Measurements from ENCODE around the gene TEX54.
"Not testable (repeated sequence)": the region's sequence is repeated elsewhere in the genome, so short reads cannot be mapped to it uniquely, and the experiment has no call there.

TEX54 gene

GRCh38 chr11:62832336-62833234, at the start of gene TEX54:
Gene TEX54, minus strand, starts transcription at chr11:62832841.
- DNase-seq: no peak

- no peak for DNase-seq
Observed at GRCh38 chr11:62882431-62882749, 49.7 kb upstream of the TEX54 start.

DNA sequence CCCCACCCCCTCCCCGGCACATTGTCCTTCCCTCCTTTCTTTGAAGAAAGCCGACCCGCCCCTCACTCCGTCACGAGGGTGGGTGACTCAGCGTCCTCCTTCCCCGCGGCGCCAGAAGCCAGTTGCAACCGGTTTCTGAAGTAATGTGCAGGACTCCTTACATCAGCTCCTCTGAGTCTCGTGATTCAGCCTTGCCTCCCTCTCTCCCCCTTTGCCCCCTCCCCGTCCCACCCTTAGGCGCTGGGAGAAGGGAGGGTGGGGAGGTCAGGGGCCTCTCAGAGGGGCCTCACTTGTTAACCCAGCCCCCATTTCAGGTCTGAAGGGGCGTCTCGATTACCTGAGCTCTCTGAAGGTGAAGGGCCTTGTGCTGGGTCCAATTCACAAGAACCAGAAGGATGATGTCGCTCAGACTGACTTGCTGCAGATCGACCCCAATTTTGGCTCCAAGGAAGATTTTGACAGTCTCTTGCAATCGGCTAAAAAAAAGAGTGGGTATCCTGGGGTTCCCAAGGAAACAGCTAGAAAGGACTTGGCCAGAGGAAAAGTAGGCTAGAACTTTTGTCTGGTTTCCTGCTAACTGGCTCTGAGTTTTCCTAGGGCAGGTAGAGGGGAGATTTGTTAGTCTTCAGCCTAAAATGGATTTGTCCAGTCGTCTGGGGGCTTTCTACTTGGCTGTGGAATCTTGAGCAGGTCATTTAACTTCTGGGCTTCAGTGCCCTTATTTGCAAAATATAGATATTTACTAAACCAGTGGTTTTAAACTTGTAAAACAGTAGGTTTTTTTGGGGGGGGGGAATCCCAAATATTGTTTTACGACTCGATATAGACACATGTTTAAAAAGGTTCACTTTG, 49.2 kb upstream of the TEX54 start:
- peak; percentile 85 to 97 (median 90) for DNase-seq

DNA sequence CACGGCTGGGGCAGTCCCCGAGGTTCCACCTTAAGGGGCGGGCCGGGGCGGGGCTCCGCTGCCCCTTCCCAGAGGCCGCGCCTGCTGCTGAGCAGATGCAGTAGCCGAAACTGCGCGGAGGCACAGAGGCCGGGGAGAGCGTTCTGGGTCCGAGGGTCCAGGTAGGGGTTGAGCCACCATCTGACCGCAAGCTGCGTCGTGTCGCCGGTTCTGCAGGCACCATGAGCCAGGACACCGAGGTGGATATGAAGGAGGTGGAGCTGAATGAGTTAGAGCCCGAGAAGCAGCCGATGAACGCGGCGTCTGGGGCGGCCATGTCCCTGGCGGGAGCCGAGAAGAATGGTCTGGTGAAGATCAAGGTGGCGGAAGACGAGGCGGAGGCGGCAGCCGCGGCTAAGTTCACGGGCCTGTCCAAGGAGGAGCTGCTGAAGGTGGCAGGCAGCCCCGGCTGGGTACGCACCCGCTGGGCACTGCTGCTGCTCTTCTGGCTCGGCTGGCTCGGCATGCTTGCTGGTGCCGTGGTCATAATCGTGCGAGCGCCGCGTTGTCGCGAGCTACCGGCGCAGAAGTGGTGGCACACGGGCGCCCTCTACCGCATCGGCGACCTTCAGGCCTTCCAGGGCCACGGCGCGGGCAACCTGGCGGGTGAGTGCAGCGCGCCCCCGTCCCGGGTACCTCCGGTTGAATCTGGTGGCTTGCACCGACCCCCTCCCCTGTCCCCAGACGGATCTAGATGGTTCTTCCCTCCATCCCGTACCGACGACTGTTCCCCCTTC, 48.4 kb upstream of the TEX54 start, which contains the start of gene SLC3A2:
Gene SLC3A2 (plus strand): TSS at position 94 of the 776 bp plus-strand sequence. CDS start 128 bp downstream, at position 222.
- peak; percentile 78 to 97 (median 88) for DNase-seq

DNA sequence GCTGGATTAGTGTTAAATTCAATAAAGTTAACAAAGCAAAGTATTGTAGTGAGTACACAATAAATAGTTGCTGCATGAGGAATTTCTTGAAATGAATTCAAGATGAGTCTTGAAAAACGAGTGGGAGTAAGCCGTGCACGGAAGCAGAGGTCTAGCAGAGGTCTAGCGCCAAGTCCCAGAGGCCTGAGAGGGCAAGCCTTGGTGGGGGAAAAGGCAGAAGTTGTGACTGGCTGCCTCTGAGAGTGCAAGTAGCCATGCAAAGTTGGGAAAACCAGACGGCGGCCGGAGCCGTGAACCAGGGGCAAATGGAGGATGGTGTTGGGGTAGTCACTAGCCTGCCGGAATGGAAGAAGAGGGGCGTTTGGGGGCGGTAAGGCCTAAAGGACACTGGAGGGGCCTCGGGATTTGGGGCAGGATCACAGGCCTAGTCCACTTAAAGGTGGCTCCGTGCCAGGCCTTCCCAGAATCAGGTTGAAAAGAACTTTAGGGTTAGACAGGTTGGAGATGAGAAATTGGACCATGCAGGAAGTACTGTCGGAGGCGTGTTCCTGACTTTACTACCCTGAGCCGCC, 47.7 kb upstream of the TEX54 start:
- DNase-seq: no peak

GRCh38 chr11:62879235-62879978, 46.8 kb upstream of the TEX54 start:
- DNase-seq: no peak

DNA sequence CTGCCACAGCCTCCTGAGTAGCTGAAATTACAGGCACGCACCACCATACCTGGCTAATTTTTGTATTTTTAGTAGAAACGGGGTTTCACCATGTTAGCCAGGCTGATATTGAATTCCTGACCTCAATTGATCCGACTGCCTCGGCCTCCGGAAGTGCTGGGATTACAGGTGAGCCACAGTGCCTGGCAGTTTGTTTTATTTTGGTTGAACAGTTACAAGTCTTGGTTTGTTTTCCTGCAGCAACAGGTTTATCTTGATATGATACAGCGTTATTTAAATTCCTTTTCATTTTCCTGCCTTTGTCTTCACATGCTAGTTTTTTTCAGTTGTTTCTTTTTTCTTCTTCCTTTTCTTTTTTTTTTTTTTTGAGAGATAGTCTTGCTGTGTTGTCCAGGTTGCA, 44.1 kb upstream of the TEX54 start:
- DNase-seq: no peak

DNA sequence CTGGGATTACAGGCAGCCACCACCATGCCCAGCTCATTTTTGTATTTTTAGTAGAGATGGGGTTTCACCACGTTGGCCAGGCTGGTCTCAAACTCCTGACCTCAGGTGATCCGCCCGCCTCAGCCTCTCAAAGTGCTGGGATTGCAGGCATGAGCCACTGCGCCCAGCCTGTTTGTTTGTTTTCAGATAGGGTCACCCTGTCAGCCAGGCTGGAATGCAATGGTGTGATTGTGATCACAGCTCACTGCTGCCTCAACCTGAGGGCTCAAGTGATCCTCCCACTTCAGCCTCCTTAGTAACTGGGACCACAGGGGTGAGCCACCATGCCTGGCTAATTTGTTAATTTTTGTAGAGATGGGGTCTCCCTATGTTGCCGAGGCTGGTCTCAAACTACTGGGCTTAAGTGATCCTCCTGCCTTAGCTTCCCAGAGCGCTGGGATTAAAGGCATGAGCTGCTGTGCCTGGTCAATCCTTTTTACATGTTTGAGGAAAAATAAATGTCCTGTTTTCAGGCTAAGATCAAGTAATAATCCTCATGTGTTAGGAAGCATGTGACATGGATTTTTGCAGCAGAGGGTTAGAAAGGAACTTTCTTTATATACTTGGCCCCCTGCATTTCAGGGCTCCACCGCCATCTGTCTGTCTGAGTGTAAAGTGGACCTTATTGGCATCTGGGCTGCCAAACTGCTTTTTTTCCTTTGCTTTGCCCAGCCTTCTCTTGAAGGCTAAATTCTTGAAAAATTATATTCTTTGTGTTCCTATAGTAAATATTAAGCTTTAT, 43.2 kb upstream of the TEX54 start:
- DNase-seq: no peak

- no peak for DNase-seq
Observed at GRCh38 chr11:62874851-62875250, 42.2 kb upstream of the TEX54 start.

DNA sequence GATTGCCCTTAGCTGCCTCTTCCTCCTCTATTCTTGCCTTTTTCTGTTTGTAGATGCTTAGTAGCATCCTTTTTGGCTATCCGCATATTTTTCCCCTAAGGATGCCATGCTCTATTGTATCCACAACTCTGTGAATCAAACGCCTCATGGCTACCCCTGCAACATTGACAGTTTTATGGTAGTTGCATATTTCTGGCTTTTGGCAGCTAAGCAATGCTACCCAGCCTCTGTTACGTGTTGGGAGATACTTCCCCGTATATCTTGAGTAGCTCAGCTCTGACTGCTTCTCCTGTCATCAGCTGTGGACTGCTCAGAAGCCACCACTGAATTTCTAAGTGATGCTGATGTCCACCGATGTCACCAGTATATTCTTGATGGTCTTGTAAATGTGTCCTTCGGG, 33.0 kb upstream of the TEX54 start:
- no peak for DNase-seq

- no peak for DNase-seq
Observed at GRCh38 chr11:62863687-62864335, 31.2 kb upstream of the TEX54 start.

DNA sequence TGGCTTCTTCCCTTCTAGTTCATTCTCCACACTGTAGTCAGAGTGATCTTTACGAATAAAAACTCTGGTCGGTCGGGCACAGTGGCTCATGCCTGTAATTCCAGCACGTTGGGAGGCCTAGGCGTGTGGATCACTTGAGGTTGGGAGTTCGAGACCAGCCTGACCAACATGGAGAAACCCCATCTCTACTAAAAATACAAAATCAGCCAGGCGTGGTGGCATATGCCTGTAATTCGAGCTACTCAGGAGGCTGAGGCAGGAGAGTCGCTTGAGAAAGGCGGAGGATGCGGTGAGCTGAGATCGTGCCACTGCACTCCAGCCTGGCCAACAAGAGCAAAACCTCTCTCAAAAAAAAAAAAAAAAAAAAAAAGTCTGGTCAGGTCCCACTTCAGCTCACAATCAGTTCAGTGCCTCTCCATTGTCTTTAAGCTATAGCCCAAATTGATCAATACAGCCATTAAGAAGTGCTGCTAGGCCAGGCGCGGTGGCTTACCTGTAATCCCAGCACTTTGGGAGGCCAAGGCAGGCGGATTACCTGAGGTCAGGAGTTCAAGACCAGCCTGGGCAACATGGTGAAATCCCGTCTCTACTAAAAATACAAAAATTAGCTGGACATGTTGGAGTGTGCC, 29.0 kb upstream of the TEX54 start:
- DNase-seq: not testable (repeated sequence)

DNA sequence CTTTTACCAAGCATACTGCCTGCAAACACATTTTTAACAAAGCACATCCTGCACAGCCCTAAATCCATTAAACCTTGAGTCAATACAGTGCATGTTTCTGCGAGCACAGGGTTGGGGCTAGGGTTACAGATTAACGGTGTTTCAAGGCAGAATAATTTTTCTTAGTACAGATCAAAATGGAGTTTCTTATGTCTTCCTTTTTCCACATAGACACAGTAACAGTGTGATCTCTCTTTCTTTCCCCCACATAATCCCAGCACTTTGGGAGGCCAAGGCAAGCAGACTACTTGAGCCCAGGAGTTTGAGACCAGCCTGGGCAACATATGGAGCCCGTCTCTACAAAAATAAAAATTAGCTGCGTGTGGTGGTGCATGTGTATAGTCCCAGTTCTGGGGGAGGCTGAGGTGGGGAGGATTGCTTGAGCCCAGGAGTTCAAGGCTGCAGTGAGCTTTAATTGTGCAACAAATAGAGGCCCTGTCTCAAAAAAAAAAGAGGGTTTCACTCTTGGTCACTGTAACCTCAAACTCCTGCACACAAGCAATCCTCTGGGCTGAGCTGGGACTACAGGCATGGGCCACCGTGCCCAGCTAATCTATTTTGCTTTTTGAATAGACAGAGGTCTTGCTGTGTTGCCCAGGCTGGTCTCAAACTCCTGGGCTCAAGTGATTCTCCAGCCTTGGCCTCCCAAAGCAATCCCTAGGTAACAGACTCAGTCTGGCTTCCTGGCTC, 28.4 kb upstream of the TEX54 start:
- DNase-seq: no peak

- not testable (repeated sequence) for DNase-seq
Observed at GRCh38 chr11:62859281-62859703, 26.7 kb upstream of the TEX54 start.

DNA sequence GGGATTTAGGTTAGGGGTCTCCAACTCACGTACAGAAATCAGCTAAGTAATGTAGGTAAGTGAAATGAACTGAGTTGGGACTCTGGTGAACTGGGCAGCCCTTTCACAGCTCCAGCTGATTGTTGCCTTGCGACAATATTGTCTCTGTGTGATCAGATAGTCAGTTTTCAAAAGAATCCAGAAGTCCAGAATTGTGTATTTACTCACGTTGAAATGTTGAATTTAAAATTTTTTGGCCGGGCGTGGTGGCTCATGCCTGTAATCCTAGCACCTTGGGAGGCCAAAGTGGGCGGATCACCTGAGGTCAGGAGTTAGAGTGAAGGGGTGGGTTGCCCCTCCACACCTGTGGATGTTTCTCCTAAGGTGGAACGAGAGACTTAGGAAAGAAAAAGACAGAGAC, 25.6 kb upstream of the TEX54 start:
- DNase-seq: no peak

- DNase-seq: no peak
Observed at GRCh38 chr11:62857541-62857982, 24.9 kb upstream of the TEX54 start.

- DNase-seq: no peak
Observed at GRCh38 chr11:62856333-62856895, 23.8 kb upstream of the TEX54 start.

DNA sequence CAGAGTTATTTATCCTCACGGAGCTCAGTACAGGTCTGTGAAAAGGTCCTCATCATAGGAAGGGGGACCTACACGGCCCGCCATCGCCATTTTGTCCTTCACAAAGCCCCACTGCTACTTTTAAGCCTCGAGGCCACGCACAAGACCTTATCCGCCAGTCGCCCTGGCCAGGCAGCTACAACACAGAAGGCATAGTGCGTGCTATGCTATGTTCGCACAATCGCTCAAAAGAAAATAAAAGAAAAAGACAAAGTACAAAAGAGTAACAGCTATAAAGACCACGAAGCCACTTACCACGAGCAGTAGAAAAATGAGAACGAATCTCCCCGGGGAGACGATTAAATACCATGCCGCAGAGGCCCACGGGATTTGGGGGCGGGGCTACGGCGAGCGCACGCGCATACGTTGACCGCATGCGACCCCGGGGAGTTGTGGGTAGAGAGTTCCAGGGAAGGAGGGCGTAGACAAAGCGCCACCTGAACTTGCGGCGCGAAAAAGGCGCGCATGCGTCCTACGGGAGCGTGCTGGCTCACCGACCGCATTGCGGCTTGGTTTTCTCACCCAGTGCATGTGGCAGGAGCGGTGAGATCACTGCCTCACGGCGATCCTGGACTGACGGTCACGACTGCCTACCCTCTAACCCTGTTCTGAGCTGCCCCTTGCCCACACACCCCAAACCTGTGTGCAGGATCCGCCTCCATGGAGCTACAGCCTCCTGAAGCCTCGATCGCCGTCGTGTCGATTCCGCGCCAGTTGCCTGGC, 23.1 kb upstream of the TEX54 start:
- DNase-seq: peak; percentile 95 to 99 (median 98)

Data from stimulated activated naive CD4-positive, alpha-beta T cell (primary cell).